ENCODE results near the gene SMC1B. TPM values are rescaled to one million over a fixed set of nuclear protein-coding genes. Genes with fewer than 3 reads are reported as not detected.
A peak's percentile ranks its signal among the peaks of the same experiment; 100 is the strongest.

SMC1B gene
- polyA plus RNA-seq, 1 donor, result 0.27 TPM

DNA sequence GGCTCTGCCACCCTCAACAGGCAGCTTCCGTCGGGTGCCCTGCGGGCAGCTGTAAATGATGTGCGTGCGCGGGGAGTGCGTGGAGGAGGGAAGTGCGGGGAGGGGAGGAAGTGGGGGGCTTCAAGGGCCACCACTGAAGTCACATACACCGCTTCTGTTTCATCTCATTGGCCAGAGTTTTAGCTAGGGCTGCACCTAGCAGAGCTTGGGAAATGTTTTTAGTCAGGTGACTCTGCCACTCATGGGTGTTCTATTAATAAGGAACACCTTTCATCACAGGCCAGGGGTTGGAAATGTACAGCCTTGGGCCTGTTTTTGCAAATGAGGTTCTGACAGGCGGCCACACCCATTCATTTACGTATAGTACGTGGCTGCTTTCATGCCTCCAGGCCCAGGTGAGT lies 89.1 kb downstream of the SMC1B start:
- Histone ChIP-seq H3K36me3 (ENCODE audit: control insufficient read depth, insufficient read depth, low read length) (peaks cover 61% of the 10 kb centered on the region), H3K27me3 (ENCODE audit: control insufficient read depth, insufficient read depth, low read length) (no peaks in the 10 kb centered on the region), H3K9me3 (ENCODE audit: control insufficient read depth, low read depth, low read length) (no peaks in the 10 kb centered on the region), H3K4me3 (ENCODE audit: low read length) (no peak overlapping the region), H3K27ac (ENCODE audit: low read length) (no peak overlapping the region), H3K4me1 (ENCODE audit: control insufficient read depth, insufficient read depth, low read length) (peaks cover 1% of the 10 kb centered on the region)
- DNase-seq, result no peak
- WGBS (ENCODE audit: insufficient coverage, low lambda C conversion rate), result no CpG with 5 or more reads among the region's 12 CpGs

DNA sequence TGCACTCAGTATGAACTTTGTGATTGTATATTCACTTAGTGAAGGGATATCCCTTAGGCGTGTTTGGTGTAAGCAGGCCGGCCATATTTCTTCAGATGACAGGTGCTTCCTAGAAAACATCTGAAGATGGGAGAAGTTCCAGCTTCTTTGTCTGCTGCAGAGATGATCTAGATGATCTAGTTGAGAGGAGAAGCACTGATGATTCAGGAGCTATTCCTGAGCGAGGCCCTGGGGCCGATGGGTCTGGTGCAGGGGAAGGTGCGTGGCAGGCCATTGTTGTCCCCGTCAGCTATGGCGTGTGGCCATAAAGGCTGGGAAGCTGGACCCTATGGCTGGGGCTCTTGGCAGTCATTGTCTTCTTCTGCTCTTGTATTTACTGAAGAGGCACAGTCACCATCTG lies 89.7 kb downstream of the SMC1B start:
- no peak overlapping the region for H3K4me3 ChIP-seq (ENCODE audit: low read length)
- DNase-seq, result no peak
- H3K9me3 ChIP-seq (ENCODE audit: control insufficient read depth, low read depth, low read length), result no peaks in the 10 kb centered on the region
- H3K27me3 ChIP-seq (ENCODE audit: control insufficient read depth, insufficient read depth, low read length), result no peaks in the 10 kb centered on the region
- no CpG with 5 or more reads among the region's 7 CpGs for WGBS (ENCODE audit: insufficient coverage, low lambda C conversion rate)
- peaks cover 3% of the 10 kb centered on the region for H3K4me1 ChIP-seq (ENCODE audit: control insufficient read depth, insufficient read depth, low read length)
- no peak overlapping the region for H3K27ac ChIP-seq (ENCODE audit: low read length)
- H3K36me3 ChIP-seq (ENCODE audit: control insufficient read depth, insufficient read depth, low read length), result peaks cover 57% of the 10 kb centered on the region

DNA sequence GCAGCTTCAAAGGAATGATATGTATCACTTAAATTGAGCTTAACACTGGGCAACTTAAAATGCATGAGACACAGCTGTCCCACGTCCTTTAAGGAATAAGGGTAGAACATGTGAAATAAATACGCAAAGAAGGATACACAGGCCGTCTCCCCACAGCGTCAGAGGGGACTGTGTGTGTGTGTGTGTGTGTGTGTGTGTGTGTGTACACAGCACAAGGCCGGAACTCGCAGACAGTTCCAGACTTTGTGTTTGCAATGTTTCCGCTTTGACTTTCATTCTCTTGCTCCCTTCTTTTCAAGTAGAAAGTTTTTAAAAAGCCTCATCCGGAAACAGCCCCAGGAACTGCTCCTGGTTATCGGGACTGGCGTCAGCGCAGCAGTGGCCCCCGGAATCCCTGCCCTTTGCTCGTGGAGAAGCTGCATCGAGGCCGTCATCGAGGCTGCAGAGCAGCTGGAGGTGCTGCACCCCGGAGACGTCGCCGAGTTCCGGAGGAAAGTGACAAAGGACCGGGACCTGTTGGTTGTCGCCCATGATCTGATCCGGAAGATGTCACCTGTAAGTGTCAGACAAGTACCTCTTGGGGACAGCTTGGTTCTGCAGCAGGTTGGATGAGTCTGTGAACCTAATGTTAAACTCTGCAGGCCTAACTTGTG lies 90.4 kb downstream of the SMC1B start:
- WGBS (ENCODE audit: insufficient coverage, low lambda C conversion rate), result no CpG with 5 or more reads among the region's 24 CpGs
- H3K4me3 ChIP-seq (ENCODE audit: low read length), result no peak overlapping the region

DNA sequence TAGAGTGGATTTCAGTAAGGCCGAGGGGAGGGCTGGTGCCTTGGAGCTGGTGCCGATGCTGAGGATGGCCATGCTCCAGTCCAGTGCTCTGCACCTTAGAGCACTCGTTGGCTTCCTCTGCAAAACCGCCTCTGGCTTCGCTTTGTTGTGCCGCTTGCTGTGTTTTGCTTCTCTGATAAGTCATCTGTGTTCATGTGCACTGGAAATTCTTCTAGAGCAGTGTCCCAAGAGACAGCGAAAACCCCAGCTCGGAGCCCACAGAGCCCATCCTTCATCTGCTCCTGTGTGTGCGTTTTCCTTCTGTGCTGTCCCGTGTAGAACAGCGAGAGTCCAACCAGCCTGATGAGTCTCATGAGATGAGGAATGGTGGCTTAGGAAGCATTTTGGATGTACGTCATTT lies 91.6 kb downstream of the SMC1B start:
- H3K4me3 ChIP-seq (ENCODE audit: low read length), result no peak overlapping the region
- no peaks in the 10 kb centered on the region for H3K27me3 ChIP-seq (ENCODE audit: control insufficient read depth, insufficient read depth, low read length)
- WGBS (ENCODE audit: insufficient coverage, low lambda C conversion rate), result no CpG with 5 or more reads among the region's 12 CpGs
- no peak for DNase-seq
- H3K9me3 ChIP-seq (ENCODE audit: control insufficient read depth, low read depth, low read length), result no peaks in the 10 kb centered on the region
- peaks cover 15% of the 10 kb centered on the region for H3K4me1 ChIP-seq (ENCODE audit: control insufficient read depth, insufficient read depth, low read length)
- H3K27ac ChIP-seq (ENCODE audit: low read length), result no peak overlapping the region
- H3K36me3 ChIP-seq (ENCODE audit: control insufficient read depth, insufficient read depth, low read length), result peaks cover 44% of the 10 kb centered on the region

More for the DNA sequence above, 90.4 kb downstream of the SMC1B start:
- peaks cover 53% of the 10 kb centered on the region for H3K36me3 ChIP-seq (ENCODE audit: control insufficient read depth, insufficient read depth, low read length)
- no peaks in the 10 kb centered on the region for H3K9me3 ChIP-seq (ENCODE audit: control insufficient read depth, low read depth, low read length)
- no peaks in the 10 kb centered on the region for H3K27me3 ChIP-seq (ENCODE audit: control insufficient read depth, insufficient read depth, low read length)
- peaks cover 9% of the 10 kb centered on the region for H3K4me1 ChIP-seq (ENCODE audit: control insufficient read depth, insufficient read depth, low read length)
- DNase-seq, result no peak
- H3K27ac ChIP-seq (ENCODE audit: low read length), result no peak overlapping the region

DNA sequence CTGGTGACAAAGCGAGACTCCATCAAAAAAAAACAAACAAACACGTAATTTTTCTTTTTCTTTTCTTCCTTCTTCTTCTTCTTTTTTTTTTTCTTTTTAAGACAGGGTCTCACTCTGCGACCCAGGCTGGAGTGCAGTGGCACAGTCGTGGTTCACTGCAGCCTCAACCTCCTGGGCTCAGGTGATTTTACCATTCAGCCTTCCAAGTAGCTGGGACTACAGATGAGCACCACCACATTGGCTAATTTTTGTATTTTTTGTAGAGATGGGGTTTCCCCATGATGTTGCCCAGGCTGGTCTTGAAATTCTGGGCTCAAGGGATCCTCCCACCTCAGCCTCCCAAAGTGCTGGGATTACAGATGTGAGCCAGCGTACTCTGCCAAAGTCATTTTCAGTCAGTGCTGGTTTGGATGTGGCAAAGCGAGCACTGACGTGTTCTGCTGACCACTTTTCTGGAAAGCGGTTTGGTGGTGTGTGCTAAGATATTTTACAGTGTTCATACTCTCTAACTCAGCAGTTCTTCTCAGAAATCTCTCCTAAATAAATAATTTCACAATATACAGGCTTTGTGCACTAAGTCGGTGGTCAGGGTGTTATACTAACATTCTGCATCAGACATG lies 92.9 kb downstream of the SMC1B start:
- Histone ChIP-seq H3K9me3 (ENCODE audit: control insufficient read depth, low read depth, low read length) (no peaks in the 10 kb centered on the region), H3K4me3 (ENCODE audit: low read length) (no peak overlapping the region), H3K4me1 (ENCODE audit: control insufficient read depth, insufficient read depth, low read length) (peaks cover 15% of the 10 kb centered on the region), H3K27ac (ENCODE audit: low read length) (no peak overlapping the region), H3K36me3 (ENCODE audit: control insufficient read depth, insufficient read depth, low read length) (peaks cover 37% of the 10 kb centered on the region), H3K27me3 (ENCODE audit: control insufficient read depth, insufficient read depth, low read length) (no peaks in the 10 kb centered on the region)
- 100% methylated on average over 2 of the region's 9 CpGs for WGBS (ENCODE audit: insufficient coverage, low lambda C conversion rate)
- no peak for DNase-seq

DNA sequence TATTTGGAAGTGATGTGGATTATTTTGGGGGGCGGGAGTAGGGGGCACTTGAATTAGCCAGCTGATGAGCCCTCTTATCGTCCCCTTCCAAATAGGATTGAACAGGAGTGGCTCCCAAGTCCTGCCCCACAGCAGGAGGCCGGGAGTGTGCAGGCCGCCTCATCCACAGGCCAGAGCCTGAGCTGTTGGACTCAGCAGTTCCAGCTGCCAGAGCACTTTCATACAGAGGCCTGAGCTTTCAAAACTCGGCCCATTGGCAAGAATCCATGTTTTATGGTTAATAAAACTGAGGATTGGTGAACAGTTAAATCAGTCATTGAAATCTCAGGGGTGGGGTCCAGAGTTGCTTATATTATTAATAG lies 94.1 kb downstream of the SMC1B start:
- no peak overlapping the region for H3K4me3 ChIP-seq (ENCODE audit: low read length)
- peaks cover 26% of the 10 kb centered on the region for H3K36me3 ChIP-seq (ENCODE audit: control insufficient read depth, insufficient read depth, low read length)
- H3K9me3 ChIP-seq (ENCODE audit: control insufficient read depth, low read depth, low read length), result no peaks in the 10 kb centered on the region
- peak in 1 of 2 donors; percentile 31 for DNase-seq
- H3K27me3 ChIP-seq (ENCODE audit: control insufficient read depth, insufficient read depth, low read length), result no peaks in the 10 kb centered on the region
- no CpG with 5 or more reads among the region's 5 CpGs for WGBS (ENCODE audit: insufficient coverage, low lambda C conversion rate)
- H3K27ac ChIP-seq (ENCODE audit: low read length), result peak overlapping the region; percentile 64
- H3K4me1 ChIP-seq (ENCODE audit: control insufficient read depth, insufficient read depth, low read length), result peaks cover 23% of the 10 kb centered on the region

DNA sequence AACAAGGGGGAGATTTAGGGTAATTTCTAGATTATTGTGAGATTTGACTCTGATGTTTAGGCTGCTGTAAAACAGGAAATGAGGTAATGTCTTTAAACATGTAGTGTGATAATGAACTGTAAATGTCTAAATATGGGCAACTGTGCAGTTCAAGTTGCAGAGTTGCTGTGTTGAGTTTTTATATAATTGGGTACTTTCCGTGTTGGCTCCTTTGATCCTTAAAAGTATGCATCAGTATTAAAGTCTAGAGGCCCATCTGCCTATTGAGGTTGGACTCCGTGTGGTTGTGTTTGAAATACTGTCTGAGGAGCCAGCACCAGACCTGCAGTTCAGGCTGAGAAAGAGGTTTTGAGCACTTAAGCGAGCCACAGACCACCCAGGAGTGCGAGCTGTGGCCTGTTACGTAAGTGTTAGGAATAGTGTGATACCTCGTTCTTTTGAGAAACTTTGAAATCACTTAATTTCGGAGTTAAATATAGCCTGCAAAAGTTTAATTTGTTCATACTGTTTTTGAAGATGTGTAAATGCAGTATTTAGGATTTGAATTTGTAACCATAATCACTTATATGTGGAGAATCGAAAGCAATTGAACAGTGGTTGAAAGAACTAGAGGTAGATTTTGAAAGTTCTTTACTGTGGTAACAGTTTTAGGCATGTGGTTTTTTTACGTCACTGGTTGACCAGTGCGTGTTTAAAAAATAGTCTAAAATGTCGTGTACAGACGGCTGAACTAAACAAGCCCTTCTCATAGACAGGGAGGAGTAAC lies 94.7 kb downstream of the SMC1B start:
- H3K4me3 ChIP-seq (ENCODE audit: low read length), result no peak overlapping the region
- no peak for DNase-seq
- no peaks in the 10 kb centered on the region for H3K9me3 ChIP-seq (ENCODE audit: control insufficient read depth, low read depth, low read length)
- WGBS (ENCODE audit: insufficient coverage, low lambda C conversion rate), result 90% methylated on average over 3 of the region's 12 CpGs
- H3K36me3 ChIP-seq (ENCODE audit: control insufficient read depth, insufficient read depth, low read length), result peaks cover 20% of the 10 kb centered on the region
- H3K4me1 ChIP-seq (ENCODE audit: control insufficient read depth, insufficient read depth, low read length), result peaks cover 28% of the 10 kb centered on the region
- no peaks in the 10 kb centered on the region for H3K27me3 ChIP-seq (ENCODE audit: control insufficient read depth, insufficient read depth, low read length)
- peak overlapping the region; percentile 64 for H3K27ac ChIP-seq (ENCODE audit: low read length)

DNA sequence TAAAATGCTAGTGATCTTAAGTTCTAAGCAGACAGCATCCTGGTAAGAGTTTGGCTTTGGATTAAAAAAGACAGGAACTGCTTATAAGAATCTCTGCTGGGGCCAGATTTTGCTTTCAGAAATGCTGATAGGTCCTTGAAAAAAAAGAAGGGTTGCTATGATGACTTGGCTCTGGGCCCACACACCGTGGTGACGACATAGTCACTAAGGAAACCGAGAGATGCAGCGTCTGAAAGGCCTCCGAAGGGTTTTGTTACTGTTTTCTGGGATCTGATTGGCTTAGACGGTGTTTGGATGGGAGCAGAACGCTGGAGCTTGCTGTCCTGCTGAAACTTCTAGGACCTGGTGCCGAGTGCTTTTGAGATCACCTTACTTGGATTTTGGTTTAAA lies 95.2 kb downstream of the SMC1B start:
- Histone ChIP-seq H3K27ac (ENCODE audit: low read length) (peak overlapping the region; percentile 64), H3K9me3 (ENCODE audit: control insufficient read depth, low read depth, low read length) (no peaks in the 10 kb centered on the region), H3K36me3 (ENCODE audit: control insufficient read depth, insufficient read depth, low read length) (peaks cover 14% of the 10 kb centered on the region), H3K4me1 (ENCODE audit: control insufficient read depth, insufficient read depth, low read length) (peaks cover 32% of the 10 kb centered on the region), H3K4me3 (ENCODE audit: low read length) (no peak overlapping the region), H3K27me3 (ENCODE audit: control insufficient read depth, insufficient read depth, low read length) (no peaks in the 10 kb centered on the region)
- DNase-seq, result peak; percentile 74
- no CpG with 5 or more reads among the region's 8 CpGs for WGBS (ENCODE audit: insufficient coverage, low lambda C conversion rate)

DNA sequence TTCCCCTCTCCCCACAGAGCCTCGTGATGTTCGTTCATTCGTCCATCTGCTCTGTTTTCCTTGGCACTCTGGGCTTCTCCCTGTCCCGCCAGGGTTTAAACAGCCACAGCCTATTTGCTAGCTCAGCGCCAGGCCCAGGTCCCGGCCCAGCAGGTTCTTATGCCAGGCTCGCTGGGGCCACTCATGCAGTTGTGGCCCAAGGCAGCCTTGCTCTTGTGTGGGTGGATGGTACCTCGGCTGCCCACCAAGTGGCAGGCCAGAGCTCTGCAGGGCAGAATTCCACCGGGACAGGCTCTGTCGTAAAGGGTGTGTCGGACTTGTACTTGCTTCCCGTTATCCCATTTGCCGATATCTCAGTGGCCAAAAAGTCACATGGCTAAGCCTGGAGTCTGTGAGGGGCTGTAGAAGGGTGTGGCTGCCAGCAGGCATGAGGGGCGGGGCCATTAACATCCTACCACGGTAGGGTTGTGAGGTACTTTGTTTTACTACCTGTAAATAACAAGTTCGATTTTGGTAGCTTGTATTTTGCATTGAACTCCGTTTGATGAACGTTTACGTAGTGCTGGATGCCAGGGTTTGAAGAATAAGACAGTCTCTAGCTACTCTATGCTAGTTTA lies 95.7 kb downstream of the SMC1B start:
- peaks cover 9% of the 10 kb centered on the region for H3K36me3 ChIP-seq (ENCODE audit: control insufficient read depth, insufficient read depth, low read length)
- H3K4me1 ChIP-seq (ENCODE audit: control insufficient read depth, insufficient read depth, low read length), result peaks cover 34% of the 10 kb centered on the region
- H3K27ac ChIP-seq (ENCODE audit: low read length), result peak overlapping the region; percentile 64
- no peaks in the 10 kb centered on the region for H3K27me3 ChIP-seq (ENCODE audit: control insufficient read depth, insufficient read depth, low read length)
- no CpG with 5 or more reads among the region's 19 CpGs for WGBS (ENCODE audit: insufficient coverage, low lambda C conversion rate)
- DNase-seq, result peak; percentile 60 to 80
- H3K9me3 ChIP-seq (ENCODE audit: control insufficient read depth, low read depth, low read length), result no peaks in the 10 kb centered on the region
- H3K4me3 ChIP-seq (ENCODE audit: low read length), result no peak overlapping the region

DNA sequence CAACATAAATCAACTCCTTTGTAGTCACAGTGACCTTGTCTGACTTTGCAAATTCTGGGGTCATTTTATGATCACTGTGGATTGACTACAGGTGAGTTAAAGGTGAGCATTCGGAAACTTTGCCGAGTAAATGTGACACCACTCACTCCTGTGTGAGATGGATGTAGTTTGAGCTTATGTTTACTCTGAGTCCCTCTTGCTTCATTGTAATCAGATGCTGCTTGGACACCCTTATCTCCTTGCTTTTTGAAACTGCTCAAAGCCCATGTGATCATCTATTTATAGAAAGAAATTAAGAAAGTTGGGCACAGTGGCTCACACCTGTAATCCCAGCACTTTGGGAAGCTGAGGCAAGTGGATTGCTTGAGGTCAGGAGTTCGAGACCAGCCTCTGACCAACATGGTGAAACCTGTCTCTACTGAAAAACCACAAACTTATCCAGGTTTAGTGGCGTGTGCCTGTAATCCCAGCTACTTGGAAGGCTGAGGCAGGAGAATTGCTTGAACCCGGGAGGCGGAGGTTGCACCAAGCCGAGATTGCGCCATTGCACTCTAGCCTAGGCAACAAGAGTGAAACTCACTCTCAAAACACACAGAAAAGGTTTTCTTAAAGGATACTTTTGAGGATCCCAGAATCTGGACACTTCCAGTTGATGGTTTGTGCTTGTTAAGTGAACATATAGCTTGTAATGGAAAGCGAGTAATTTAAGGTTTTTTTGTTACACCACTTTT lies 96.4 kb downstream of the SMC1B start:
- Histone ChIP-seq H3K4me1 (ENCODE audit: control insufficient read depth, insufficient read depth, low read length) (peaks cover 35% of the 10 kb centered on the region), H3K4me3 (ENCODE audit: low read length) (no peak overlapping the region), H3K36me3 (ENCODE audit: control insufficient read depth, insufficient read depth, low read length) (peaks cover 6% of the 10 kb centered on the region), H3K9me3 (ENCODE audit: control insufficient read depth, low read depth, low read length) (no peaks in the 10 kb centered on the region), H3K27ac (ENCODE audit: low read length) (peak overlapping the region; percentile 64), H3K27me3 (ENCODE audit: control insufficient read depth, insufficient read depth, low read length) (no peaks in the 10 kb centered on the region)
- peak in 1 of 2 donors; percentile 46 for DNase-seq
- WGBS (ENCODE audit: insufficient coverage, low lambda C conversion rate), result 100% methylated on average over 1 of the region's 9 CpGs
